ENCODE measurements around the gene NBDY.

NBDY gene

DNA sequence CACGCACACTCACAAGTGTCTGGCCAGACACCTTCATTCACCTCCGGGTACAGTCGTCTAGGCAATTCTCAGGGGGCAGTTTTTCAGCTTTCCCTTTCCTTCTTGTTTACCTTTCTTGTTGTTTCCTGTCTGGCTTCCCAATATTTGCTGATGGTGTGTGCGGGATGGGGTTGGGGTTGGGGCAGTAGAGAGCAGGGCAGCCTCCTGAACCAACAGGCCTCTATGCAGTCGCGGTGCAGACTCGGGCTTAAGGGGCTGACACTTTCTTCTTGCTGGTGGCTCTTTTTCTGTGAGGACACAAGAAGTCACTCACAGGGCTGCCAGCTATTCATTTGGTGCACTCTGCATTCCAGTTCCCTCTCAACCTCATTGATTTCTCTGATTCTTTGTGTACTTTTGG, 56.4 kb downstream of the NBDY start:
- no peak for DNase-seq (ENCODE audit: low spot score)

DNA sequence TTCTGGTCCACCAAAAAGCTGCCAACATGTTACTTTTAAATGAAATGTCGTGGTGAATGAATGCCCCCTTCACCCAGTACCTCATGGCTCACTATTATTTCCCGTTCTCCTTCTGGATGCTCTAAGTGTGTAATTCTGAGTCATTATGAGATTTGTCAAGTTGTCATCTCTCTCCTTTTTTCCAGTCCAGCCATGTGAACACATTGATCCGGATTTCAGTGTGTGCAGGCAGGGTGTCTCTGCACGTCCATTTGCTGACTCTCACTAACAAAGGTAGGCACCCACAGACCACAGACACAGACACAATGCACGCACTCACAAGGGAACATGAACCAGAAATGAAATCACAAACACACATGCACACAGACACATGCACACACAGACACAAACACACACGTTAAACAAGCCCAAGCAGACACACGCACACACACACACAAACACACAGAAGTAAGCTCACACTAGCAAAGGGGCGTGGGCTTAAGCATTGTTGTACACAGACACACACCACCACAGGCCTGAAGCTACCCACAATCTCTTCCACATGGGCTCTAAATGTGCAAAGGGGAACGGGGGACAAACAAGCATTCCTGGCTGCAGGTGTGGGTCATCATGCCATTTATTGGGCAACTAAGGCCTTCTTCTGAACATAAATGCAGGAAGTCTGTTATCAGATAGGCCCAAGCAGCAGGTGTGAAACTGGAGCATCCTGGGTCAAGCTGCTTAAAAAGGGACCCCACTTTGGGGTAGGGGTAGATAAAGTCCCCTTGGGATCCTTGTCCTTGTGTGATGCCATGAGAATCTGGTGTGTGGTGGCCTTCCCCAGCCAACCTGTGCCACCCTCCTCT, 58.1 kb downstream of the NBDY start:
- no peak for DNase-seq (ENCODE audit: low spot score)

DNA sequence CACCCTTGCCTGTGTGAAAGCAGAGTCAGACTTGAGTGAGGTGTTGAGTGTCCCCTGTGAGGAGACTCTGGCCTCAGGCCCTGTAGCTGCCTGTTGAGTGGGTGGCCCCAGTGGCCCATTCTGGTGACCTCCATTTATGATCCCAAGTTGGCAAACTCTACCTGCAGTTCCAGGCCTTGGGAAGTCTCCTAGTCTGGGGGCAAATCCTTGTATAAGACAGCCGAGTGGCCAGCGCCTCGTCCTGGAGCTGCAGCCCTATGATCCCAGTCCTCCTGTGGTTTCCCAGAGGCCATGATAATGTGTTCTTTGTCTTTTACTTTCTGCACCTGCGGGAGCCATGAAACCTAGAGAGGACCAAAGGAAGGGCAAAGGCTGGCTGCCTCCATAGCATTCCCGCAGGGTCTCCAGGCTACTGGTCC, 58.7 kb downstream of the NBDY start:
- DNase-seq (ENCODE audit: low spot score) = no peak

GRCh38 chrX:56788229-56788628, 59.2 kb downstream of the NBDY start:
- no peak for DNase-seq (ENCODE audit: low spot score)

DNA sequence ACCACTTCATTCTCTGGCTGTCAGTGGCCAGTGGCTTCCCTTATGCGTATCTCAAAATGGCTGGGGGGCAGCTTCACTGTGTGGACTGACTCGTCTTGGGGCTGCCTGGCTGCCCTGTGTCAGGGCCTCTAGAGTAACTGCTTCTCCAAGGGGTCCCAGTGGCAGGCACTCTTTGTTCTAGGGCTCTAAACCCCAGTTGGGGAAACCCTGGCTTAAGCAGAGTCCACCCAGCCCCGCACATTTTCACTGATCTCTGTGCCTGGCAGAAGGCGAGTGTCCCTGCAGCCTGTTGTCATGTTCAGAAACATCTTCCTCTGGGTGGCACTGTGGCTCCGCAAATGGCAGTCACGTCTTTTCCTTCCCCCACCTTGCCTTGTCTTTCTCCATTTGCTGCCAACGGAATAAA, 59.7 kb downstream of the NBDY start:
- DNase-seq (ENCODE audit: low spot score) = no peak

GRCh38 chrX:56789518-56790070, 60.6 kb downstream of the NBDY start:
- DNase-seq (ENCODE audit: low spot score) = no peak

GRCh38 chrX:56790778-56791177, 61.7 kb downstream of the NBDY start:
- DNase-seq (ENCODE audit: low spot score) = no peak

DNA sequence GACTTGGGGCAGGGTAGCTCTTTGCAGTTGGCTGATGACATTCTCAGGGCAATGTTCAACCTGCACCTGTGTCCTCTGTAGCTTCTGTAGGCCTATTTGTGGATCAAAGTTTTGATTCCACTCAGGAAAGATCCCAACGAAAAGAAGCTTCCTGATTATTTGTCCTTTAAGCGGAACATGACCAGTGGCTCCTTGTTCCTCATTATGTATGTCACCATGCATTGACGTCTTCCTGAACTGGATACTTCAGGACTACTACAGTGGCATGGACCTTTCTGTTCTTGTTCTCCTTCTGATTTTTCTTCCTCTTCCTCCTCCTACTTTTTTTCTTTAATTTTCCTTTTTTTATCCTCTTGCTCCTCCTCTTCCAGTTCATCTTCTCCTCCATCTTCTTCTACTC, 62.4 kb downstream of the NBDY start:
- no peak for DNase-seq (ENCODE audit: low spot score)

DNA sequence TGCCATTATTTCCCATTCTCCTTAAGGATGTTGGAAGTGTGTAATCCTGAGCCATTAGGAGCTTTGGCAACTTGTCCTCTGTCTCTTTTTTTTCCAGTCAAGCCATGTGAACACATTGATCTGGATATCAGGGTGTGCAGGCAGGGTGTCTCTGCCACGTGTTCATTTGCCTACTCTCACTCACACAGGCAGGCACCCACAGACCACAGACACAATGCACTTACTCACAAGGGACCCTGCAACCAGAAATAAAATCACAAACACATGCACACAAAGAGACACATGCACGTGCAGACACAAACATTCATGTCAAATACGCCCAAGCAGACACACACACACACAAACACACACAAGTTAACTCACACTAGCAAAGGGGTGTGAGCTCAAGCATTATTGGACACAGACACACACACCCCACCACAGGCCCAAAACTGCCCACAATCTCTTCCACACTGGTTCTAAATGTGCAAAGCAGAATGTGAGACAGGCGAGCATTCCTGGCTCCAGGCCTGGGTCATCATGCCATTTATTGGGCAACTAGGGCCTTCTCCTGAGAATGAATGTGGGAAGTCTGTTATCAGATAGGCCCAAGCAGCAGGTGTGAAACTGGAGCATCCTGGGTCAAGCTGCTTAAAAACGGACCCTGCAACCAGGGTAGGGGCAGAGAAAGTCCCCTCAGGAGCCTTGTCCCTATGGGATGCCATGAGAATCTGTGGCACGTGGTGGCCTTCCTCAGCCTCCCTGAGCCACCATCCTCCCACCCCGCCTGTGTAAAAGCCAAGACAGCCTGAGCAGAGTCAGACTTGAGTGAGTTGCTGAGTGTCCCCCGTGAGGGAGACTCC, 63.4 kb downstream of the NBDY start:
- peak; percentile 26 for DNase-seq (ENCODE audit: low spot score)

DNA sequence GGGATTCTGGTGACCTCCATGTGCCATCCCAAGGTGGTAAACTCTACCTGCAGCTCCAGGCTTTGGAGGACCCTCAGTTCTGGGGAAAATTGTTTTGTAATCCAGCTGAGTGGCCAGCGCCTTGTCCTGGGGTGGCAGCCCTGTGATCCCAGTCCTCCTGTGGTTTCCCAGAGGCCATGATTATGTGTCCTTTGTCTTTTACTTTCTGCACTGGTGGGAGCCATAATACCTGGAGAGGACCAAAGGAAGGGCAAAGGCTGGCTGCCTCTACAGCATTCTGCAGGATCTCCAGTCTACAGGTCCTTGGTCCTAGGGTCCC, 64.0 kb downstream of the NBDY start:
- DNase-seq (ENCODE audit: low spot score) = no peak

- peak; percentile 17 for DNase-seq (ENCODE audit: low spot score)
Observed at GRCh38 chrX:56793521-56794320, 64.7 kb downstream of the NBDY start.

DNA sequence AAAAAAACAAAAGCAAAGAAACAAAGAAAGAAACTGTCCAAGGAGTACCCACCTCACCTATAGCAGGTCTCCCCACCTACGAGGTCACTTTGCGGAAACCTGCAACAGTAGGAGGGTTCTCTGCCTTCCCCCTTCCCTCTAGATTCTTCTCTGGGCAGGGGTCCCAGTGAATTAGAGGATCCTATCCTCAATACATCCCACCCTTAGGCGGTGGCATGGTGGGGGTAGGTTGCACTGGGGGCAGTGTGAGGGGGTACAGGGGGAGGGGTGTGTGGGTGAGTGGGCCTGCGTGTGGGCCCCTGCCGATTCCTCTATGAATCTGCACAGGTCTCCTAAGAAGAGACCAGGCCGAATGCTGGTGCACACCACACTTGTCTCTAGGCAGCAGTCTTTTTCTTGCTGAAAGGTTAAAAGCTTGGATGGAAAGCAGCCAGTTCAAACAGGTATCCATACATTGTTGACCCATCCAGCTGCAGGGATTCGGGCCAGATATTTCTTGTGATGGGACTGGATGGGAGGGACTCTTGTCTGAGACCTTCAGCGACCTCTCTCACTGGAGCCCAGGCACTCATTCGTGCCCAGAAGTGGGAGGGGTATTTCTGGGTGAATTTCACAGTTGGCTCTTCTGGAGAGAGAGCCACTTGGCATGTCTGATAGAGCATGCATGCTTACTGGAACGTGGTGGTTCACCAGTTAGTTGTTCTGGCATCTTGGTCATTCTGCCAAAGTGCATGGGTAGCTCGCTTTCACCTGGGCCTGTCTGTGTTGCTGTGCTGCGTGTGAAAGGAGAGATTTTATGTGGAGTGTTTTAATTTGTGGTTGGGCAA, 65.6 kb downstream of the NBDY start:
- DNase-seq (ENCODE audit: low spot score) = peak; percentile 8

DNA sequence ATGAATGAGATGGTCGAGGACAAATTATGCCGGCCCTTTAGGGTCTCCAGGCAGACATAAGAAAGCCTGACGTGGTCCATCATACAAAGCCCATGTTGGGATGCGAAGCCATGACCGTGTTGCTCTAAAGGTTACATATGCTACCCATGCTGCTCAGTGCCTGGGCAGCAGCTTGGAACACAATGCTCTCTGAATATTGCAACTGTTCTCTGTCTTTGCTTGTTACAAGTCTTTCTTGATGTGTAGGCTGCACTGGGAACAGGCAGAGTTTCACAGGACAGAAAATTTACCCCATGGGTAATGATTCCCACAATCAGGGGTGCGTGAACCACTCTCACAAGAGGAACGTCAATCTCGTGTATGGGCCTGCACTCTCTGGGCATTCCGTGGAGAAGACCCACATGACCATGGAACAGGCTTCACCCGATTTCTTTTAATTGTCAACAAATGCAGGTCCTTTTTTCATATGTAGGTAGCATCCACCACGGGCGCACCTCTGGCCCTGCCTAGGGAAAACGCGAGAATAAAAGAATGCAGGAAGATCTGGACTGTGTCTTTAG, 66.3 kb downstream of the NBDY start:
- no peak for DNase-seq (ENCODE audit: low spot score)

GRCh38 chrX:56796641-56797395, 67.8 kb downstream of the NBDY start:
- DNase-seq (ENCODE audit: low spot score) = peak; percentile 23

GRCh38 chrX:56797574-56798338, 68.7 kb downstream of the NBDY start:
- DNase-seq (ENCODE audit: low spot score) = peak; percentile 9

DNA sequence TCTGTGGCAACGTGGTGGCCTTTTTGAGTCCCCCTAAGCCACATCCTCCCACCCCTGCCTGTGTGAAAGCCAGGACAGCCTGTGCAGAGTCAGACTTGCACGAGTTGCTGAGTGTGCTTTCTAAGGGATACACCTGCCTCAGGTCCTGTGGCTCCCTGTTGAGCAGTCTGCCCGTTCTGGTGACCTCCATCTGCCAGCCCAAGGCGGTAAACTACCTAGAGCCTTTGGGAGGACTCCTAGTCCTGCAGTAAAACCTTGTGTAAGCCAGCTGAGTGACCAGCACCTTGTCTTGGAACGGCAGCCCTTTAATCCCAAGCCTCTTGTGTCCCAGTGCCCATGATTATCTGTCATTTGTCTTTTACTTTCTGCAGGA, 69.3 kb downstream of the NBDY start:
- peak; percentile 26 for DNase-seq (ENCODE audit: low spot score)

DNA sequence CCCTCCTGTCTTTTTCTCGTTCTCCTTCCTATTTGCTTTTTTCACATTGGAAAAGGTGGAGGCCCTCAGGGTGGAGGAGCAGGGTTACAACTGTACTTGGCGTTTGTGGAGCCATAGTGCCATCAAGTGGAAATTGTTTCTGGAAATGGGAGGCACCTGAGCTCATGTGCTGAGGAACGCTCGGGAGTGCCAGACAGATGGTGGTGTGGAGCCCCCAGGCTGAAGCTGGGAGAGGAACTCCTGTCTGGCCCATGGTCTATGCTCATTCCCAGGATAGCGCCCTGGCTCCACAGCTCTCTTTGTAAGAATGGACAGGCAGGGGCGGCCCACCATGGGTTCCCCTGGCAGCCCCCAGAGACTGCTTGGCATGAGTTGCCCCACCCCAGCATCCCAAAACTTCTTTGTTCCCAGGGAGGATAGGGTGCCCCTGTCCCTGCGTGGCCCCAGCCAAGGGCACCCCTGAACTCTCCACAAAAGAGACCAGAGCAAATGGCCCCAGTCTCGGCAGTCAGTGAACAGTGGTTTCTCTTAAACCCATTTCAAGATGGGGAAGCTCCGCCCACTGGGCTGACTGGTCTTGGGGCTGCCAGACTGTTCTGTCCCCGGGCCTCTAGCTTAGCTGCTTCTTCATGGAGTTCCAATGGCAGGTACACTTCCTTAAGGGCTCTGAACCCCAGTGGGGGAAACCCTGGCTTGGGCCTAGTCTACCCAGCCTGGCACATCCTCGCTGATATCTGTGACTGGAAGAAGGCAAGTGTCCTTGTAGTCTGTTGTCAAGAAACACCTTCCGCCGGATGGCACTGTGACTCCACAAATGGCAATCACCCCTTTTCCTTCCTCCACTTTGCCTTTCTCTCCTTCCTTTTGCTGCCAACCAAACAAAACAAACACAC, 70.1 kb downstream of the NBDY start:
- peak; percentile 9 for DNase-seq (ENCODE audit: low spot score)

GRCh38 chrX:56800307-56800706, 71.3 kb downstream of the NBDY start:
- peak; percentile 6 for DNase-seq (ENCODE audit: low spot score)
